Smooth muscle cell (in vitro differentiated cells): ENCODE data around the gene IER5L. TPM values are rescaled to one million over a fixed set of nuclear protein-coding genes. Genes with fewer than 3 reads are reported as not detected.

Source experiments
- DNase-seq: peaks from one replicate; lab custom pipeline; 2025; ENCODE audit not compliant: unreplicated experiment; lab: John Stamatoyannopoulos, UW
- H2AFZ ChIP-seq: fragments of 200-600 bp; sonication (generic); 2 replicates; pipeline ENCODE4 v1.6.0; 2016; ENCODE audit warnings: antibody characterized with exemption, low read depth, mild to moderate bottlenecking
- H3F3A ChIP-seq: fragments of 200-600 bp; sonication (generic); 2 replicates; pipeline ENCODE4 v1.6.0; 2017; ENCODE audit warnings: antibody characterized with exemption, low read depth
- H3K27ac ChIP-seq: fragments of 200-600 bp; sonication (generic); 2 replicates; pipeline ENCODE4 v1.5.1; 2016; ENCODE audit warnings: low read depth, mild to moderate bottlenecking
- H3K27me3 ChIP-seq: fragments of 200-600 bp; sonication (generic); 2 replicates; pipeline ENCODE4 v1.6.1; 2016; ENCODE audit warnings: low read depth, mild to moderate bottlenecking
- H3K36me3 ChIP-seq: fragments of 200-600 bp; sonication (generic); 2 replicates; pipeline ENCODE4 v1.5.1; 2016; ENCODE audit warnings: low read depth
- H3K4me1 ChIP-seq: fragments of 200-600 bp; sonication (generic); 2 replicates; pipeline ENCODE4 v1.5.1; 2016; ENCODE audit warnings: low read depth
- H3K4me2 ChIP-seq: fragments of 200-600 bp; sonication (generic); 2 replicates; pipeline ENCODE4 v1.6.0; 2016; ENCODE audit warnings: mild to moderate bottlenecking
- H3K4me3 ChIP-seq: fragments of 200-600 bp; sonication (generic); 2 replicates; pipeline ENCODE4 v1.5.1; 2016; ENCODE audit warnings: mild to moderate bottlenecking
- H3K79me2 ChIP-seq: fragments of 200-600 bp; sonication (generic); 2 replicates; pipeline ENCODE4 v1.6.0; 2016; ENCODE audit warnings: low read depth, mild to moderate bottlenecking
- H3K9ac ChIP-seq: fragments of 200-600 bp; sonication (generic); 2 replicates; pipeline ENCODE4 v1.6.0; 2016; ENCODE audit warnings: low read depth
- H3K9me3 ChIP-seq: fragments of 200-600 bp; sonication (generic); replicated peaks from 2 replicates; pipeline ENCODE4 v1.5.1; 2016; ENCODE audit warnings: low read depth
- H4K20me1 ChIP-seq: fragments of 200-600 bp; sonication (generic); 2 replicates; pipeline ENCODE4 v1.6.0; 2016; ENCODE audit warnings: low read depth
- CTCF ChIP-seq: fragments of 200-600 bp; sonication (generic); IDR thresholded peaks from 2 replicates; pipeline ENCODE4 v1.5.1; 2017; ENCODE audit warnings: borderline replicate concordance, mild to moderate bottlenecking, antibody characterized with exemption; ENCODE audit not compliant: insufficient read depth, poor library complexity, severe bottlenecking
- WGBS: methylation state at CpG from one replicate; pipeline ENCODE4 v1.1.7; 2016; ENCODE audit warnings: low lambda C conversion rate; 5-methylcytosine and 5-hydroxymethylcytosine counted together
- polyA plus RNA-seq: library from polyadenylated mRNA; unstranded; fragments of >200 nt; fragmentation: Nextera tagmentation; extraction: Ambion mirVana; gene quantifications from 2 replicates; pipeline ENCODE4 v1.2.1, GENCODE V29; 2016
- total RNA-seq: library from RNA; depleted of rRNA; stranded (reverse); fragments of >200 nt; gene quantifications from 2 replicates; pipeline ENCODE4 v1.2.3, GENCODE V29; 2014

IER5L gene
- total and polyA plus RNA-seq, 2 experiments from 2014 or later, result 28.3 to 31.7 TPM

GRCh38 chr9:129128689-129129088 is 49.4 kb downstream of the IER5L start:
- Histone ChIP-seq H3K27ac (no peak overlapping the region), H3K4me1 (peaks cover 20% of the 10 kb centered on the region), H3K36me3 (peaks cover under 1% of the 10 kb centered on the region), H3K9ac (no peak overlapping the region), H3F3A (no peaks in the 10 kb centered on the region), H4K20me1 (peaks cover 4% of the 10 kb centered on the region), H3K79me2 (no peaks in the 10 kb centered on the region), H3K27me3 (no peaks in the 10 kb centered on the region), H3K4me3 (no peak overlapping the region), H3K4me2 (no peak overlapping the region), H3K9me3 (no peaks in the 10 kb centered on the region), H2AFZ (no peak overlapping the region)
- 94% methylated on average over 5 of the region's 5 CpGs for WGBS
- no peak for DNase-seq
- no peak for TF ChIP-seq CTCF

- no peaks in the 10 kb centered on the region for H3K27me3 ChIP-seq
- H3K79me2 ChIP-seq, result no peaks in the 10 kb centered on the region
- no peak overlapping the region for H2AFZ ChIP-seq
- 76% methylated on average over 10 of the region's 10 CpGs for WGBS
- H3K4me2 ChIP-seq, result no peak overlapping the region
- peaks cover 20% of the 10 kb centered on the region for H3K4me1 ChIP-seq
- no peaks in the 10 kb centered on the region for H3K36me3 ChIP-seq
- no peaks in the 10 kb centered on the region for H3F3A ChIP-seq
- H3K27ac ChIP-seq, result no peak overlapping the region
- H3K9ac ChIP-seq, result no peak overlapping the region
- H3K4me3 ChIP-seq, result no peak overlapping the region
- DNase-seq, result no peak
- no peak for TF ChIP-seq CTCF
- peaks cover 4% of the 10 kb centered on the region for H4K20me1 ChIP-seq
- no peaks in the 10 kb centered on the region for H3K9me3 ChIP-seq
Observed at GRCh38 chr9:129126749-129127618, 51.1 kb downstream of the IER5L start.

Other genes with a start within 250 kb of the IER5L start
- gene DOLK, start 230.7 kb downstream of the IER5L start, total RNA-seq, result 14.1 and 18.7 TPM in 2 replicates
- 26.2 and 31.3 TPM in 2 replicates for gene DOLK, start 230.7 kb downstream of the IER5L start, polyA plus RNA-seq
- gene NUP188, start 230.6 kb downstream of the IER5L start, total RNA-seq, result 40.9 and 45.8 TPM in 2 replicates
- 27.5 and 31.9 TPM in 2 replicates for gene NUP188, start 230.6 kb downstream of the IER5L start, polyA plus RNA-seq
- gene SH3GLB2, start 149.9 kb downstream of the IER5L start, total RNA-seq, result 25.9 and 44.8 TPM in 2 replicates
- 31.9 and 94.9 TPM in 2 replicates for gene SH3GLB2, start 149.9 kb downstream of the IER5L start, polyA plus RNA-seq
- 17.8 and 21.6 TPM in 2 replicates for gene MIGA2, start 141.6 kb downstream of the IER5L start, total RNA-seq
- gene MIGA2, start 141.6 kb downstream of the IER5L start, polyA plus RNA-seq, result 18.1 and 21.5 TPM in 2 replicates
- 14.4 and 18.1 TPM in 2 replicates for gene DOLPP1, start 97.2 kb downstream of the IER5L start, total RNA-seq
- 17.8 and 21.5 TPM in 2 replicates for gene DOLPP1, start 97.2 kb downstream of the IER5L start, polyA plus RNA-seq
- 20.0 and 24.3 TPM in 2 replicates for gene CRAT, start 67.5 kb downstream of the IER5L start, total RNA-seq
- gene CRAT, start 67.5 kb downstream of the IER5L start, polyA plus RNA-seq, result 38.4 and 52.3 TPM in 2 replicates
- 78.2 and 119 TPM in 2 replicates for gene PTPA, start 66.8 kb downstream of the IER5L start, total RNA-seq
- 88.7 and 94.9 TPM in 2 replicates for gene PTPA, start 66.8 kb downstream of the IER5L start, polyA plus RNA-seq